GM12801 (cell line): ENCODE results near the gene CASQ1.

Source experiments
- TF ChIP-seq, protein P1 (sequence below): IDR thresholded peaks from one replicate; pipeline ENCODE4 v1.5.1; 2011; ENCODE audit warnings: control low read depth; ENCODE audit not compliant: insufficient read length; ENCODE audit errors: extremely low read depth

Gene CASQ1

DNA sequence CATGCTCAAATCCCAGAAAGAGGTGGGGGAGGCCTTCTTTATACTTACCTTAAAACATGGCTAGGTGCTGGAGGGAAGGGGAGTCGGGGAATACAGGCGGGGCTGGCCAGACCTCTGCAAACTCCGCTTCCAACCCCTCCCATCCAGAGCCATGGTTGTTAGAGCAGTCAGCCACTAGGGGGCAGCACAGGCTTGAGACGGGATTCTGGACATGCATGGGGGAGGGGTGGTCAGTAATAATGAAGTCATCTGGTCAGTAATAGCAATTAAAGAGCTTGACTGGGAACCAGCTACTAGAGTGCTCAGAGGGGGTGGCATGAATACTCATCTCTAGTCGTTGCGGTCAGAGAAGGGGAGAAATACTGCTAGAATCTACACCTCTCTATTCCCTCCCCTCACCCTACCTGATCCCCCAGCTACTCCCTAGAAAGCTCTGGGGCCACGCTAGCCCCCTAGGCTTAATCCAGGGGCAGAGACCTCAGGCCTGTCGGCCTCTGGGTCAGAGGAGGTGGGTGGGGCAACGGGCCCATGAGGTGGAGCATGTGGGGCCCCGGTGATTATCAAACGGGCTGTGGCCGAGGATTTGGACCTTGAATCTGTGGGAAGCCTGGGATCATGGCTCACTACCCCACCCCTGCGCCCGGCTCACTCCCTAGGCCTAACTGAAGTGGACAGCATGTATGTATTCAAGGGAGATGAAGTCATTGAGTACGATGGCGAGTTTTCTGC is 2.9 kb downstream of the CASQ1 start:
- TF ChIP-seq, protein P1, sequence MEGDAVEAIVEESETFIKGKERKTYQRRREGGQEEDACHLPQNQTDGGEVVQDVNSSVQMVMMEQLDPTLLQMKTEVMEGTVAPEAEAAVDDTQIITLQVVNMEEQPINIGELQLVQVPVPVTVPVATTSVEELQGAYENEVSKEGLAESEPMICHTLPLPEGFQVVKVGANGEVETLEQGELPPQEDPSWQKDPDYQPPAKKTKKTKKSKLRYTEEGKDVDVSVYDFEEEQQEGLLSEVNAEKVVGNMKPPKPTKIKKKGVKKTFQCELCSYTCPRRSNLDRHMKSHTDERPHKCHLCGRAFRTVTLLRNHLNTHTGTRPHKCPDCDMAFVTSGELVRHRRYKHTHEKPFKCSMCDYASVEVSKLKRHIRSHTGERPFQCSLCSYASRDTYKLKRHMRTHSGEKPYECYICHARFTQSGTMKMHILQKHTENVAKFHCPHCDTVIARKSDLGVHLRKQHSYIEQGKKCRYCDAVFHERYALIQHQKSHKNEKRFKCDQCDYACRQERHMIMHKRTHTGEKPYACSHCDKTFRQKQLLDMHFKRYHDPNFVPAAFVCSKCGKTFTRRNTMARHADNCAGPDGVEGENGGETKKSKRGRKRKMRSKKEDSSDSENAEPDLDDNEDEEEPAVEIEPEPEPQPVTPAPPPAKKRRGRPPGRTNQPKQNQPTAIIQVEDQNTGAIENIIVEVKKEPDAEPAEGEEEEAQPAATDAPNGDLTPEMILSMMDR = no peak

DNA sequence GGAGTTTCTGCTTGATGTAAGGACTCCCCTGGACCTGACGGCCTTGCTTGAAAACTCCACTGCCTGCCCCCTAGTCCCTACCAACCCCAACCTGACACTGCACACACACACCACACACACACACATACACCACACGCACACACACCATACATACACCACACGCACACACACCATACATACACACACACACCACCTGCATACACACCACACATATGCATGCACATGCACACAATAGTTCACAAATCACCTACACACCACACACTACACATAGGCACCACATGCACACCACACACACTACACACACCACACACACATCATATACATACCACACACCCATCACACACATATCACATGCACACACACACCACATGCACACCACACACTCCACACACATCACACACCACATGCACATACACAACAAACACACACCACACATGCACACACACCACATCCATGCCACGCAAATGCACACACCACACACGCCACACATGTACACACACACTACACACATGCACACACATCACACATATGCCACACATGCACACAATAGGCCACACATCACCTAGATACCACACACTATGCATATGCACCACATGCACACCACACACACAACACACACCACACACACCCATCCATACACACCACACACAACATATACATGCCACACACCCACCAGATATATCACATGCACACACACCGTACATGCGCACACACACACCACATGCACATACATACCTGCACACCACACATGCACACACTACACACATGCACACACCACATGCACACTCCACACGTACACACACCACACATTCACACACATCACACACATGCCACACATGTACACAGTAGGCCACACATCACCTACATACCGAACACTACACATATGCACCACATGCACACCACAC is 3.7 kb downstream of the CASQ1 start:
- TF ChIP-seq, protein P1 = no peak

DNA sequence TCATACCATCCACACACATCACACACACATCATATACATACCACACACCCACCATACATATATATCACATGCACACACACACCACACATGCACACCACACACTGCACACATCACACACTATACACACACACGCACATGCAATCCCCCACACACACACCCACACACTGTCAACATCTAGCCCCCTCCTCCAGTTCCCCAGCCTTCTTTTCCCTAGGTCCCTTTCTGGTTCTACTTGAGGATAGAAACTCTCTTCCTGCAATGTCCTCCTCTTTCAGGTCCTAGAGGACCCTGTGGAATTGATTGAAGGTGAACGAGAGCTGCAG is 4.3 kb downstream of the CASQ1 start:
- TF ChIP-seq, protein P1 = no peak

DNA sequence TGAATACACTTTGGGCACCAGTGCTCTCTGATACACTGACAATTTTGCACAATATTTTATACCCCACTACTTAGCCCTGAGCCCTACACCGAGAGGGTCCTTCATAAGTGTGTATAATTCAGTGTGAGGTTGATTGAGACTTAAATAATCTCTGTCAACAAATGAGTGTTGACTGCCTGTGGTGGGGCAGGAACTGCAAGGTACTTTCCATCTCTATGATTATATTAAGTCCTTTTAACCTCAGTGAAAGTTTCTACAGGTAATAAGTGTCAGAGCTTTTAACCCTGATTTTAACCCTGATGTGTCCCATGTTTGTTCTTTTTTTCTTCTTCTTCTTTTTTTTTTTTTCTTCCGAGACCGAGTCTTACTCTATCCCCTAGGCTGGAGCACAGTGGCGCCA is 5.8 kb downstream of the CASQ1 start:
- TF ChIP-seq, protein P1 = no peak

DNA sequence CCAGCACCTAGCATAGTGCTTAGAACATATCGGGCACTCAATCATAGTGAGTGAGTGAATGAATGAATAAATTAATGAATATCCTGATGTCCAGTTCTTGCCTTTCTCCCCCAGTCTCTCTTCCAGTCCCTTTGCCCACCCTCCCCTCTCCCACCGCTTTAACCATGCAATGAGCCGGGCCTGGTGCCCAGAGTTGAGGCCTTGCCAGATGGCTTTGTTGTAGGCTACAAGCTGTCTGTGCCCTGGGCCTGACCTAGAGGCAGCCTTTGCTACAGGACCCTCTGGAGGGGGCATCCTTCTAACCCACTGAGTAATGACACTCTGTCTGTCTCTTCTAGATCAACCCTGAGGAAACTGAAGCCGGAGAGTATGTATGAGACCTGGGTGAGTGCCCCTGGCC is 6.9 kb downstream of the CASQ1 start:
- TF ChIP-seq, protein P1 = no peak

DNA sequence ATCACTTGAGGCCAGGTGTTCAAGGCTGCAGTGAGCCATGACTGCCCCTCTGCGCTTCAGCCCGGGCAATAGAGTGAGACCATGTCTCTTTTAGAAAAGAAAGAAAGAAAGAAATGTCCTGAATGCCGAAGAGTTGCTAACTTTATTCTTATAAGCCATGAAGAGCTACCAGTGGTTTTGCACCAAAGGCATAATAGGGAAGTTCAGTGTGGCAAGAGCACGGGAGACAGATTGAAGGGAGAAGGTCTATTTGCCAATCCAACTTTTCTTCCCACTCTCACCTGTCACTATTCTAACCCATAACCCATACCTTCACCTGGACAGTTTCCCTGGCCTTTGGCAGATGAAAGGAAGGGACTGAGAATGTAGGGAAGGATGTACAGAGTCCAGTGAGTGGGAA is 10.4 kb downstream of the CASQ1 start:
- TF ChIP-seq, protein P1 = no peak

DNA sequence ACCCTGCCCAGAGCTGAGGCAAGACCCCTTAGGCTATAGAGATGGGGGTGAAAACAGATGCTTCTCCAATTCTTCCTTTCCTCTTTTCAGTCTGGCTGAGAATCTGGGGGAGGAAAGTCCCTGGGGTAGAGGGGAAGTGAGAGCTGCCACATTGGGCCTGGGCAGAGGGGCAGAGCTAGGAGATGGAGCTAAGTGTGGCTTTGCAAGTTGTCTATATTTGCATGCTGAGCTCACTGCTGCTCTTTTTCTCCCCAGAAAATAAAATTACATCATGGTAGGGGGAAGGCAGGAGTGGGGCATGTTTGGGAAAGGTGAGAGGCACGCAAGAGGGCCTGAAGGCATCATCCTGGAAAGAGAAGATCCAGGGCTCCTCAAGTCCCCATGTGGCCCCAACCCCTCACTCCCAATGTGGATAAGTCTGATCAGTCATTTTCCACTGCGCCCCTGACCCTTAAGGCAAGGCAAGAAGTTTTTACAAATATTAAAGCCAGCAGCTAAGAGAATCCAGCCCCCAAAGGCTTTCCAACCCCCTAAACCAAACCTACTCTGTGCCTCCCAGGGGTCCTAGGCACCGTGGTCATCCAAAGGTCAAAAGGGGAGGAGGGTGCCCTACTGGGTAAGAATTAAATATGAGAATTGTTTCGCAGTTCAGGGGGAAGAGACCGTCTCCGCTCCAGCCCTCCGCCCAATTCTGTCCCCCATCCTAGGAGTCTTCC is 14.3 kb downstream of the CASQ1 start:
- TF ChIP-seq, protein P1 = no peak
